22Rv1 (cell line): ENCODE data around the gene LY6G5B.
A peak's percentile ranks its signal among the peaks of the same experiment; 100 is the strongest.

Source experiments
- H3K27ac ChIP-seq: fragments of 450-650 bp; 2 replicates; pipeline ENCODE4 v1.5.1; 2017
- ZFX ChIP-seq: fragments of 450-650 bp; IDR thresholded peaks from 2 replicates; pipeline ENCODE4 v1.6.1; 2017; ENCODE audit warnings: antibody characterized with exemption, borderline replicate concordance
- TF ChIP-seq, protein P1 (sequence below): fragments of 450-650 bp; IDR thresholded peaks from 2 replicates; pipeline ENCODE4 v1.5.1; 2017; ENCODE audit warnings: mild to moderate bottlenecking

Gene LY6G5B

DNA sequence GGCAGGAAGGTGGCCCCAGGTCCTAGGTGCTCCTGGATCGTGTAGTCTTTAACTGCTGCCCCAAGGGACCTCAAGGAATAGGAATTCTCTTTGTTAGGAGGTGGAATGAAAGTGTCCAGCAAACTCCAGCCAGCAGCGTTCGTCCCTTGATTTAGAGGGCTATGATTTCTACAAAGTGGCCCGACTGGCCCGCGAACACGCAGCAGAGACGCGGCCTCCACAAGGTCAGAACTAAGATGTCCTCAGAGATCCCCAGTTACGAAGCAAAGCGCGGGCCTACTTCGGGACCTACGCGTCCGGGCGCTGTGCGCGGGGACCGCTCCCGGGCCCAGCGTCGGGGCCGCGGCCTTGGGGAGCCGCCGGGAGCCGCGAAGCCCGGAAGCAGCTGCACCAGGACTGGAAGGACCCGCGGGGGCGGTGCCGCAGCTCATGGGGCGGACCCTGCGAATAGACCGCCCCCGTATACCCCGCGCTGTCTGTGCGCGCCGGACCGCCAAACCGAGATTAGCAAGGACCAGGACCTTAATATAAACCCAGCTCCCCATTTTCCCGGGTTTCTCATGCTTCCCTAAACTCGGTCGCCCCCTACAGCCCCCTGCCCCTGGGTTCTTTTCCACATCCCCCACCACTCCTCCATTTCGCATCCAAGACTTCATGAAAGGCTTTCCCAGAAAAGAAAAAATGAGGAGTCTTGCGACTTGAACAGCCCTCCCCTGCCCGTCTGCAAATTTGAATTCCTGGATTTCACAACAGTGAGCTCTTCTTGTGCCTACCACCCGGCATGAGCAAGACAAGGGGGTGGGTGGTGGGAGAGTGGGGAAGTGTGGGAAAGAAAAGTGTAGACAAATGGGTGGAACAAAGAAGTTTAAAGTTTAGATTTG is 9.2 kb upstream of the LY6G5B start, which contains the start of gene C6orf47:
TSS of gene C6orf47 (minus strand) at position 398 of the 881 bp plus-strand sequence. CDS start 831 bp downstream, outside the sequence.
- H3K27ac ChIP-seq, result peak within 1 kb of the TSS; percentile 83
- TF ChIP-seq, protein P1, sequence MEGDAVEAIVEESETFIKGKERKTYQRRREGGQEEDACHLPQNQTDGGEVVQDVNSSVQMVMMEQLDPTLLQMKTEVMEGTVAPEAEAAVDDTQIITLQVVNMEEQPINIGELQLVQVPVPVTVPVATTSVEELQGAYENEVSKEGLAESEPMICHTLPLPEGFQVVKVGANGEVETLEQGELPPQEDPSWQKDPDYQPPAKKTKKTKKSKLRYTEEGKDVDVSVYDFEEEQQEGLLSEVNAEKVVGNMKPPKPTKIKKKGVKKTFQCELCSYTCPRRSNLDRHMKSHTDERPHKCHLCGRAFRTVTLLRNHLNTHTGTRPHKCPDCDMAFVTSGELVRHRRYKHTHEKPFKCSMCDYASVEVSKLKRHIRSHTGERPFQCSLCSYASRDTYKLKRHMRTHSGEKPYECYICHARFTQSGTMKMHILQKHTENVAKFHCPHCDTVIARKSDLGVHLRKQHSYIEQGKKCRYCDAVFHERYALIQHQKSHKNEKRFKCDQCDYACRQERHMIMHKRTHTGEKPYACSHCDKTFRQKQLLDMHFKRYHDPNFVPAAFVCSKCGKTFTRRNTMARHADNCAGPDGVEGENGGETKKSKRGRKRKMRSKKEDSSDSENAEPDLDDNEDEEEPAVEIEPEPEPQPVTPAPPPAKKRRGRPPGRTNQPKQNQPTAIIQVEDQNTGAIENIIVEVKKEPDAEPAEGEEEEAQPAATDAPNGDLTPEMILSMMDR, result no peak
- no peak for TF ChIP-seq ZFX

DNA sequence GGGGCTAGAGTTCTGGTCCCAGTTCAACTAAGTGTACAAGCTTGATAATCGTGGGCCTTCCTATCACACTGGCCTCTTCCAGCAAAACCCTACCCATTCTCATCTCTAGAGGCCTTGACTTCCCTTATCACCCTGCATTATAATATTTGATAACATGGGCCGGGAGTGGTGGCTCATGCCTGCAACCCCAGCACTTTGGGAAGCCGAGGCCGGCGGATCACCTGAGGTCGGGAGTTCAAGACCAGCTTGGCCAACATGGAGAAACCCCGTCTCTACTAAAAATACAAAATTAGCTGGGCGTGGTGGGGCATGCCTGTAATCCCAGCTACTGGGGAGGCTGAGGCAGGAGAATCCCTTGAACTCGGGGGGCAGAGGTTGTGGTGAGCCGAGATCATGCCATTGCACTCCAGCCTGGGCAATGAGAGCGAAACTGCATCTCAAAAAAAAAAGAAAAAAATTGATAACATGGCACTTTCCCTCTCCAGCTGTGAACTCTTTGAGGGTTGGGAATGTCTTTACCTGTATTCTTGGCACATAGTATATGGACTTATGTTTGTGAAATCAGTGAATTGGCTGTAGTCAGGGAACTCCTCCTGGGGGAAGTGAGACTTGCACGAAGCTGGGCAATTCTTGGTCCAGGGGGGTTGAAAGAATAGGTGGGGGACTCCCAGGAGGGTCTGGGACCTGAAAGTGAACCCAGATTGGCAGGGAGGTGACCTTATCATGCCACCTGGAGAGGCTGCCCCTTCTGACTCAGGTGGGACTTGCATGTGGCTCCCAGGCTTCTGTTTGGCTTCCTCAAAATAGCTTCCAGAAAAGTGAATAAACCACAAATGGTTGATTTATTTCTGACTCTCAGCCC is 8.3 kb upstream of the LY6G5B start:
- H3K27ac ChIP-seq, result peak overlapping the region; percentile 83
- no peak for TF ChIP-seq ZFX
- TF ChIP-seq, protein P1, result no peak

DNA sequence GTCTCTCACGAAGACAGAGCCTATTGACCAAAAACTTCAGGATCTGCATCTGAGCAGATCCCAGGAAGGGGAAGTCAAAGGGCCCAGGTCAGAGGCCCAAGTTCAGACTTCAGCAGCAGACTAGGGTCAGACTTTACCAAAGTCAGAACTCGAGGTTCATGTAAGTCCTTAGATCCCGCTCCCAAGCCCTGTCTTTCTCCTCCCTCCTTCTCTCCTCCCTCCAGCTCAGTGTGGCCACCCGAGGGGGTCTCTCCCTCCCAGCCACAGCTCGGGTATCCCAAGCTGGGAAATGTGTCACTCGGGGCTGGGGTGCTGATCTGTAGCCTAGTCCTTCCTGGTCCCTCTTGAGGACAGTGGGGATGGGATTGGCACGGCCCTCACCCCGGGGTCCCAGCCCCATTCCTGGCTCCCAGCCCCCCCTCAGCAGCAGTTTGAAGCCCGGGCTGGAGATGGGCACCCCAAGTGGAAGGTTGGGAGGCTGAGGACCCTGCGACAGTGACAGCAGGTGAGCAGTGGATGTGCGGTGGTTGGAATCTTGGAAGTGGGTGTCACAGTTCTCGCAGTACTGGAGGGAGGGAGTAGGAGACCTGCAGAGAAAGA is 7.6 kb upstream of the LY6G5B start:
- TF ChIP-seq, protein P1, result no peak
- no peak for TF ChIP-seq ZFX
- H3K27ac ChIP-seq, result peak overlapping the region; percentile 83

DNA sequence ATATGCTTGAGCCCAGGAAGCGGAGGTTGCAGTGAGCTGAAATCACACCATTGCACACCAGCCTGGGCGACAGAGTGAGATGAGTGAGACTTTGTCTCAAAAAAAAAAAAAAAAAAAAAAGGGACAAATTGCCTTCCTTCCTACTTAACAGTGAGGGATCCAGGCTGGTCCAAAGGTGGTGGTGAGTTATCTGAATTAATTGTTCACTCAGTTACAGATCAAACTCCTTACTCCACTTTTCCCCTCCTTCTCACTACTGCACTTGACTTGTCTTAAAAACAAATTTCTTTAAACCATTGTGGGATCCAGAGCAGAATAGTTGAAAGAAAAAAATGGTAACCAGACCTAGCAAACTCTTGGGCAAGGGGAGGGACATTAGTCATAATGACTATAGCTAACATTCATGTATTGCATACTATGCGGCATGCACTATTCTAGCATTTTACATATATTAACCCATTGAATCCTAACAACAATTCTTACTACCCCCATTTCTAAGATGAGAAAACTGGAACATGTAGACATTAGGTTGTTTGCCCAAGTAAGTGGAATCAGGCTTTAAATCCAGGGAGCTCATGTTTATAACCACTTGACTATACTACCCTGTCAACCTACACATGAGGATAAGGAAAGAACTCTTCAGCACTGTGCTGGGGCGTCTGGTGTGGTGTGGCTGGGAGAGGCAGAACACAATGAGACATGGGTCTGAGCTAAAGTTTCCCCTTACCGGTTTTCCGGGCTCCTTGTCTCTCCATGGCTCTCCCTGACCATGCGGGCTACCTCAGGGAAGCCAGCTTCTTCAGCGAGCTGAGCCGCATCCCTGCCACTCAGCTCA is 6.4 kb upstream of the LY6G5B start:
- TF ChIP-seq, protein P1, result no peak
- TF ChIP-seq ZFX, result no peak
- H3K27ac ChIP-seq, result peak overlapping the region; percentile 99

DNA sequence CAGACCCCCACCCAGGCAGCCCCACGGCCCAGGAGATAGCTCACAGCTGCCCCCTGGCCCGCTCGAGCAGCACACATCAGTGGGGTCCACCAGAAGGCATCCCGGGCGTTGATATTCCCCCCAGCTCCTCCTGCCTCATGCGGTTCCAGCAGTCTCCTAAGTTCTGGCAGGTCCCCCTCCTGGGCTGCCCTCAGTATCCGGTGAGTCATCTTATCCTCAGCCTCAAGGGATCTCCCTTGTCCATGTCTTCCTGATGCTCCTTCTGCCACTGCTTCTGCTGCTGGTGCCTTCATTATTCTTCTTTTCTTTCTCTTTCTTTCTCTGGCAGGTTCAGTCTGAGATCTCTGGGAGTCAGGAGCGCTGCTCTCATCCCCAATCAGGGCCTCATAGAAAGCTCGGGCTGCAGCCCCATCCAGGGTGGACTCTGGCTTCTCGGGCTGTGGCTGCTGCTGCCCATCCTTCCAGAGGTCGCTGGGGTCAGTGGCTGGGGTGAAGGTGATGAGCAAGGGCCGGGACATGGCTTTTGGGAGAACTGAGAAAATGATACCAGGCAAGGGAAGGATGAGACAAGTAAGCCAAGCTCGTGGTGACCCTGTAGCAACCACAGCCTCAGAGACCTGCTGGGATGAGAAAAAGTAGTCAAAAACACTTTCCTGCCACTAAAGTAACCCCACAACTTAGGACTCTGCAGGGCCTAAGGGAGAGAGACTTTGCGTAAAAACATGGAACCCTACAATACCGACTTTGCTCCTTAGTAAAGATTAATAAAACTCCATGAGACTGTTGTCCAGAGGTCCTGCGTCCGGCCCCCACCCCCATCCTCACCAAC is 5.6 kb upstream of the LY6G5B start:
- TF ChIP-seq, protein P1, result no peak
- no peak for TF ChIP-seq ZFX
- H3K27ac ChIP-seq, result peak overlapping the region; percentile 99
